ENCODE results near the gene KIRREL3.

GRCh38 chr11:126861796-126862459, 138.6 kb downstream of the KIRREL3 start:
- TF ChIP-seq GATA2 (IDR thresholded peaks at IDR 0.05; ENCODE audit: low read depth, low read length) (no peak), GATA3 (IDR thresholded peaks at IDR 0.05; ENCODE audit: low read depth, low read length) (no peak)
